ENCODE measurements around the gene MOSMO.
A peak's percentile ranks its signal among the peaks of the same experiment; 100 is the strongest.

Gene MOSMO

DNA sequence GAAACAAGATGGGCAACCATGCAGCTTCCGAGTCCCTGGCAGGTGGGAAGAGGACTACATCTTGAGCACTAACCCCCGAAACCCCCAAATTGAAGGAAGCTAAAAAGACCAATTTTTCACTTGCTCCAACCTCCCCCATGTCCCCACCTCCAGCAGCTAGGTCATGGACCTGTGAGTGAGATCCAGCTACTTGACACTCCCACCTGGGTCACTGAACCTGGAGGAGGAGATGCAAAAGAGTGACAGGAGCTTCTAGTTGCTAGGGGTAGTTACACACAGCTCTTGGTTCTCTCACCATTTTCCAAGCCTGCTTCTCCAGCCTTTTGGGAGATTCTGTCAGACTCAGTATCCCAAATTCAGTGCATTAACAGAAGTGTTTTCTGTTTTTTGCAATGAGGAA, 18.2 kb upstream of the MOSMO start:
- no peak overlapping the region for H3K27ac ChIP-seq (ENCODE audit: low read length)
- H3K36me3 ChIP-seq (ENCODE audit: insufficient read depth, low read length): peaks cover 6% of the 10 kb centered on the region; the same call in 1 of the 2 replicates
- H3K27me3 ChIP-seq (ENCODE audit: insufficient read depth, low read length, poor library complexity): no peaks in the 10 kb centered on the region
- TF ChIP-seq, protein P1, sequence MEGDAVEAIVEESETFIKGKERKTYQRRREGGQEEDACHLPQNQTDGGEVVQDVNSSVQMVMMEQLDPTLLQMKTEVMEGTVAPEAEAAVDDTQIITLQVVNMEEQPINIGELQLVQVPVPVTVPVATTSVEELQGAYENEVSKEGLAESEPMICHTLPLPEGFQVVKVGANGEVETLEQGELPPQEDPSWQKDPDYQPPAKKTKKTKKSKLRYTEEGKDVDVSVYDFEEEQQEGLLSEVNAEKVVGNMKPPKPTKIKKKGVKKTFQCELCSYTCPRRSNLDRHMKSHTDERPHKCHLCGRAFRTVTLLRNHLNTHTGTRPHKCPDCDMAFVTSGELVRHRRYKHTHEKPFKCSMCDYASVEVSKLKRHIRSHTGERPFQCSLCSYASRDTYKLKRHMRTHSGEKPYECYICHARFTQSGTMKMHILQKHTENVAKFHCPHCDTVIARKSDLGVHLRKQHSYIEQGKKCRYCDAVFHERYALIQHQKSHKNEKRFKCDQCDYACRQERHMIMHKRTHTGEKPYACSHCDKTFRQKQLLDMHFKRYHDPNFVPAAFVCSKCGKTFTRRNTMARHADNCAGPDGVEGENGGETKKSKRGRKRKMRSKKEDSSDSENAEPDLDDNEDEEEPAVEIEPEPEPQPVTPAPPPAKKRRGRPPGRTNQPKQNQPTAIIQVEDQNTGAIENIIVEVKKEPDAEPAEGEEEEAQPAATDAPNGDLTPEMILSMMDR (IDR thresholded peaks at IDR 0.05; ENCODE audit: borderline replicate concordance, extremely low read depth, low read length, poor library complexity, severe bottlenecking): no peak
- TF ChIP-seq EZH2 (IDR thresholded peaks at IDR 0.05; ENCODE audit: borderline replicate concordance, low read depth, low read length, severe bottlenecking): no peak
- H3K79me2 ChIP-seq (ENCODE audit: insufficient read depth, low read length): no peaks in the 10 kb centered on the region
- ATAC-seq (ENCODE audit: insufficient read depth, low read depth) (no peak), DNase-seq (no peak)
- no peak overlapping the region for H3K9ac ChIP-seq (ENCODE audit: low read depth, low read length)
- H3K4me2 ChIP-seq (ENCODE audit: insufficient read depth, low read length): no peak overlapping the region
- no peaks in the 10 kb centered on the region; the same call in 1 of the 2 replicates for H4K20me1 ChIP-seq (ENCODE audit: insufficient read depth, low read length)
- H3K4me1 ChIP-seq (ENCODE audit: insufficient read depth, low read length): no peaks in the 10 kb centered on the region
- H3K4me3 ChIP-seq (ENCODE audit: low read depth in 1 of 2, low read length in 2 of 2): no peak overlapping the region
- H2AFZ ChIP-seq (ENCODE audit: low read depth, low read length): no peak overlapping the region
- H3K9me3 ChIP-seq (ENCODE audit: insufficient read depth, low read length, severe bottlenecking): no peaks in the 10 kb centered on the region

- H3K4me3 ChIP-seq (ENCODE audit: low read depth in 1 of 2, low read length in 2 of 2): no peak overlapping the region
- H4K20me1 ChIP-seq (ENCODE audit: insufficient read depth, low read length): no peaks in the 10 kb centered on the region; the same call in 1 of the 2 replicates
- no peaks in the 10 kb centered on the region for H3K9me3 ChIP-seq (ENCODE audit: insufficient read depth, low read length, severe bottlenecking)
- no peak for DNase-seq
- peaks cover under 1% of the 10 kb centered on the region; the same call in 1 of the 2 replicates for H3K36me3 ChIP-seq (ENCODE audit: insufficient read depth, low read length)
- TF ChIP-seq EZH2 (IDR thresholded peaks at IDR 0.05; ENCODE audit: borderline replicate concordance, low read depth, low read length, severe bottlenecking): no peak
- H3K27me3 ChIP-seq (ENCODE audit: insufficient read depth, low read length, poor library complexity): no peaks in the 10 kb centered on the region
- H3K4me1 ChIP-seq (ENCODE audit: insufficient read depth, low read length): no peaks in the 10 kb centered on the region
- H3K27ac ChIP-seq (ENCODE audit: low read length): no peak overlapping the region
- no peak overlapping the region for H3K9ac ChIP-seq (ENCODE audit: low read depth, low read length)
- no peak overlapping the region for H3K4me2 ChIP-seq (ENCODE audit: insufficient read depth, low read length)
- no peaks in the 10 kb centered on the region for H3K79me2 ChIP-seq (ENCODE audit: insufficient read depth, low read length)
- H2AFZ ChIP-seq (ENCODE audit: low read depth, low read length): no peak overlapping the region
- ATAC-seq (ENCODE audit: insufficient read depth, low read depth): no peak
Observed at GRCh38 chr16:21990381-21990944, 17.4 kb upstream of the MOSMO start.

- DNase-seq: no peak
- no peak for ATAC-seq (ENCODE audit: insufficient read depth, low read depth)
- H3K27me3 ChIP-seq (ENCODE audit: insufficient read depth, low read length, poor library complexity): no peaks in the 10 kb centered on the region
Observed at GRCh38 chr16:21991621-21992020, 16.3 kb upstream of the MOSMO start.

GRCh38 chr16:21994856-21995465, 12.9 kb upstream of the MOSMO start:
- Histone ChIP-seq H3K27me3 (ENCODE audit: insufficient read depth, low read length, poor library complexity) (no peaks in the 10 kb centered on the region), H3K27ac (ENCODE audit: low read length) (no peak overlapping the region), H3K9ac (ENCODE audit: low read depth, low read length) (no peak overlapping the region), H3K9me3 (ENCODE audit: insufficient read depth, low read length, severe bottlenecking) (no peaks in the 10 kb centered on the region), H4K20me1 (ENCODE audit: insufficient read depth, low read length) (no peaks in the 10 kb centered on the region), H3K4me2 (ENCODE audit: insufficient read depth, low read length) (no peak overlapping the region), H2AFZ (ENCODE audit: low read depth, low read length) (no peak overlapping the region), H3K36me3 (ENCODE audit: insufficient read depth, low read length) (no peaks in the 10 kb centered on the region), H3K79me2 (ENCODE audit: insufficient read depth, low read length) (no peaks in the 10 kb centered on the region), H3K4me3 (ENCODE audit: low read depth in 1 of 2, low read length in 2 of 2) (no peak overlapping the region), H3K4me1 (ENCODE audit: insufficient read depth, low read length) (no peaks in the 10 kb centered on the region)
- DNase-seq (peak; percentile 29), ATAC-seq (ENCODE audit: insufficient read depth, low read depth) (no peak)
- TF ChIP-seq, protein P1 (IDR thresholded peaks at IDR 0.05; ENCODE audit: borderline replicate concordance, extremely low read depth, low read length, poor library complexity, severe bottlenecking): no peak
- TF ChIP-seq EZH2 (IDR thresholded peaks at IDR 0.05; ENCODE audit: borderline replicate concordance, low read depth, low read length, severe bottlenecking): no peak

More at GRCh38 chr16:21991621-21992020, 16.3 kb upstream of the MOSMO start:
- H3K27ac ChIP-seq (ENCODE audit: low read length): no peak overlapping the region
- H3K36me3 ChIP-seq (ENCODE audit: insufficient read depth, low read length): no peaks in the 10 kb centered on the region
- H3K4me3 ChIP-seq (ENCODE audit: low read depth in 1 of 2, low read length in 2 of 2): no peak overlapping the region
- no peak for TF ChIP-seq EZH2 (IDR thresholded peaks at IDR 0.05; ENCODE audit: borderline replicate concordance, low read depth, low read length, severe bottlenecking)
- TF ChIP-seq, protein P1 (IDR thresholded peaks at IDR 0.05; ENCODE audit: borderline replicate concordance, extremely low read depth, low read length, poor library complexity, severe bottlenecking): no peak
- no peak overlapping the region for H2AFZ ChIP-seq (ENCODE audit: low read depth, low read length)
- H3K4me1 ChIP-seq (ENCODE audit: insufficient read depth, low read length): no peaks in the 10 kb centered on the region
- H4K20me1 ChIP-seq (ENCODE audit: insufficient read depth, low read length): no peaks in the 10 kb centered on the region; the same call in 1 of the 2 replicates
- no peak overlapping the region for H3K9ac ChIP-seq (ENCODE audit: low read depth, low read length)
- H3K4me2 ChIP-seq (ENCODE audit: insufficient read depth, low read length): no peak overlapping the region
- H3K79me2 ChIP-seq (ENCODE audit: insufficient read depth, low read length): no peaks in the 10 kb centered on the region
- H3K9me3 ChIP-seq (ENCODE audit: insufficient read depth, low read length, severe bottlenecking): no peaks in the 10 kb centered on the region

Data from DND-41 (cell line).